ENCODE results near the gene CUEDC1.
A peak's percentile ranks its signal among the peaks of the same experiment; 100 is the strongest.

Gene CUEDC1

GRCh38 chr17:57946798-57947358 is 8.3 kb downstream of the CUEDC1 start:
- TF ChIP-seq POLR2AphosphoS5 (IDR thresholded peaks at IDR 0.05; ENCODE audit: low read depth) (peak; percentile 78; the same call in 1 of the 2 replicates), GABPA (IDR thresholded peaks at IDR 0.05; ENCODE audit: low read depth) (no peak), REST (IDR thresholded peaks at IDR 0.05; ENCODE audit: insufficient replicate concordance, low read depth) (no peak), SPI1 (IDR thresholded peaks at IDR 0.05; ENCODE audit: borderline replicate concordance, low read depth) (peak; percentile 68; the same call in 1 of the 2 replicates), CTCF (IDR thresholded peaks at IDR 0.05; ENCODE audit: insufficient read depth, low read length) (no peak)
- H3K4me3 ChIP-seq (replicated peaks; ENCODE audit: insufficient read depth, low read length) = peak overlapping the region; percentile 11

GRCh38 chr17:57945996-57946797 is 9.0 kb downstream of the CUEDC1 start:
- no peak for DNase-seq (ENCODE audit: low read depth in 1 of 2, low spot score in 1 of 2)
- no peak overlapping the region for H3K4me3 ChIP-seq (replicated peaks; ENCODE audit: insufficient read depth, low read length)
- H3K27me3 ChIP-seq (ENCODE audit: insufficient read depth, poor library complexity, severe bottlenecking) = no peaks in the 10 kb centered on the region
- no peak overlapping the region for H3K27ac ChIP-seq (replicated peaks)
- TF ChIP-seq REST (IDR thresholded peaks at IDR 0.05; ENCODE audit: insufficient replicate concordance, low read depth) (no peak), SPI1 (IDR thresholded peaks at IDR 0.05; ENCODE audit: borderline replicate concordance, low read depth) (no peak), GABPA (IDR thresholded peaks at IDR 0.05; ENCODE audit: low read depth) (no peak), POLR2AphosphoS5 (IDR thresholded peaks at IDR 0.05; ENCODE audit: low read depth) (no peak), CTCF (IDR thresholded peaks at IDR 0.05; ENCODE audit: insufficient read depth, low read length) (no peak)

More at GRCh38 chr17:57946798-57947358, 8.3 kb downstream of the CUEDC1 start:
- H3K27me3 ChIP-seq (ENCODE audit: insufficient read depth, poor library complexity, severe bottlenecking) = no peaks in the 10 kb centered on the region
- peak overlapping the region; percentile 48 for H3K27ac ChIP-seq (replicated peaks)
- peak; percentile 71 to 93 for DNase-seq (ENCODE audit: low read depth in 1 of 2, low spot score in 1 of 2)

GRCh38 chr17:57944908-57945307 is 10.3 kb downstream of the CUEDC1 start:
- Histone ChIP-seq H3K4me3 (replicated peaks; ENCODE audit: insufficient read depth, low read length) (no peak overlapping the region), H3K27me3 (ENCODE audit: insufficient read depth, poor library complexity, severe bottlenecking) (no peaks in the 10 kb centered on the region), H3K27ac (replicated peaks) (no peak overlapping the region)
- DNase-seq (ENCODE audit: low read depth in 1 of 2, low spot score in 1 of 2) = no peak
- no peak for TF ChIP-seq POLR2AphosphoS5 (IDR thresholded peaks at IDR 0.05; ENCODE audit: low read depth)
- no peak for TF ChIP-seq GABPA (IDR thresholded peaks at IDR 0.05; ENCODE audit: low read depth)
- no peak for TF ChIP-seq SPI1 (IDR thresholded peaks at IDR 0.05; ENCODE audit: borderline replicate concordance, low read depth)
- no peak for TF ChIP-seq REST (IDR thresholded peaks at IDR 0.05; ENCODE audit: insufficient replicate concordance, low read depth)
- no peak for TF ChIP-seq CTCF (IDR thresholded peaks at IDR 0.05; ENCODE audit: insufficient read depth, low read length)

Measured in HL-60 (cell line).